ENCODE data around the gene TSFM. TPM values are rescaled to one million over a fixed set of nuclear protein-coding genes. Genes with fewer than 3 reads are reported as not detected.

TSFM gene
- total and polyA plus RNA-seq, 9 of the 15 experiments (the other 6 are each of a cell fraction or from before 2014, with no cell fraction given), result 44.6 to 198 (median 60.2) TPM

DNA sequence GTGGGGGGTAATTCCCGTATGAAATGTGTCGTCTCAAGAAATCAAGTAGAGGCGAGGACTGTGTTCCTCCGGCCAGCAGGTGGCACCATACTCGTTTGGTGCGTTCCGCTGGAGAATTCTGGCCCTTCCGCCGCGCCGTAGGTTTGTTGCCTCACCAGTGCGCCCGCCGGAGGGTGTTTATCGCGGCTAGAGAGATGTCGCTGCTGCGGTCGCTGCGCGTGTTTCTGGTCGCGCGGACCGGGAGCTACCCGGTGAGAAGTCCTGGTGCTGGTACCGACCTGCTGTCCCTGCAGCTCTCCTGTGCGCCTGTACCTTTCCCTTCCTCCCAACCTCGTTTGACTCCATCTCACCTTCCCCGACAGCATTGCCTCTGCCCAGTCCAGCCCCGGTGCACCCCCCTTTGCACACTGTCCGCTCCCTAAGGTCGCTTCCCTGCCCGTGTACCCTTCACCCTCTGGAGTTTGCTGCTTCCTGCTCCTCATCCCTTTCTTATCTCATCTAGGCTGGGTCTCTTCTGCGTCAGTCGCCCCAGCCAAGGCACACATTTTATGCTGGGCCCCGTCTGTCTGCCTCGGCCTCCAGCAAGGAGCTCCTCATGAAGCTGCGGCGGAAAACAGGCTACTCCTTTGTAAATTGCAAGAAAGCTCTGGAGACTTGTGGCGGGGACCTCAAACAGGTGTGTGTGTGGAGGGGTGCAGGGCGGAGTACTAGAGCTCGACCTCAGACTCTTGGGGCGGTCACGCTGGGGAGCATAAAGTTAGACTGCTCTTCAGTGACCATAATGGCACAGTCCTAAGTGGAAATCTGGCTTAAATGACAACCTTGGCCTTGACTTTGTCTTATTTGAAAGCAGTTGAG, at the start of gene TSFM (continued):
- TF ChIP-seq, protein P1, sequence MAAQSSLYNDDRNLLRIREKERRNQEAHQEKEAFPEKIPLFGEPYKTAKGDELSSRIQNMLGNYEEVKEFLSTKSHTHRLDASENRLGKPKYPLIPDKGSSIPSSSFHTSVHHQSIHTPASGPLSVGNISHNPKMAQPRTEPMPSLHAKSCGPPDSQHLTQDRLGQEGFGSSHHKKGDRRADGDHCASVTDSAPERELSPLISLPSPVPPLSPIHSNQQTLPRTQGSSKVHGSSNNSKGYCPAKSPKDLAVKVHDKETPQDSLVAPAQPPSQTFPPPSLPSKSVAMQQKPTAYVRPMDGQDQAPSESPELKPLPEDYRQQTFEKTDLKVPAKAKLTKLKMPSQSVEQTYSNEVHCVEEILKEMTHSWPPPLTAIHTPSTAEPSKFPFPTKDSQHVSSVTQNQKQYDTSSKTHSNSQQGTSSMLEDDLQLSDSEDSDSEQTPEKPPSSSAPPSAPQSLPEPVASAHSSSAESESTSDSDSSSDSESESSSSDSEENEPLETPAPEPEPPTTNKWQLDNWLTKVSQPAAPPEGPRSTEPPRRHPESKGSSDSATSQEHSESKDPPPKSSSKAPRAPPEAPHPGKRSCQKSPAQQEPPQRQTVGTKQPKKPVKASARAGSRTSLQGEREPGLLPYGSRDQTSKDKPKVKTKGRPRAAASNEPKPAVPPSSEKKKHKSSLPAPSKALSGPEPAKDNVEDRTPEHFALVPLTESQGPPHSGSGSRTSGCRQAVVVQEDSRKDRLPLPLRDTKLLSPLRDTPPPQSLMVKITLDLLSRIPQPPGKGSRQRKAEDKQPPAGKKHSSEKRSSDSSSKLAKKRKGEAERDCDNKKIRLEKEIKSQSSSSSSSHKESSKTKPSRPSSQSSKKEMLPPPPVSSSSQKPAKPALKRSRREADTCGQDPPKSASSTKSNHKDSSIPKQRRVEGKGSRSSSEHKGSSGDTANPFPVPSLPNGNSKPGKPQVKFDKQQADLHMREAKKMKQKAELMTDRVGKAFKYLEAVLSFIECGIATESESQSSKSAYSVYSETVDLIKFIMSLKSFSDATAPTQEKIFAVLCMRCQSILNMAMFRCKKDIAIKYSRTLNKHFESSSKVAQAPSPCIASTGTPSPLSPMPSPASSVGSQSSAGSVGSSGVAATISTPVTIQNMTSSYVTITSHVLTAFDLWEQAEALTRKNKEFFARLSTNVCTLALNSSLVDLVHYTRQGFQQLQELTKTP (IDR thresholded peaks at IDR 0.05; ENCODE audit: low read depth in 1 of 2, partially characterized antibody in 2 of 2), result peak; percentile 51 to 81
- peak; percentile 51; the same call in 1 of the 2 replicates for TF ChIP-seq GATAD2B (IDR thresholded peaks at IDR 0.05; ENCODE audit: borderline replicate concordance)
- TF ChIP-seq RNF2 (IDR thresholded peaks at IDR 0.05), result peak; percentile 78; the same call in 1 of the 2 replicates
- no peak for TF ChIP-seq MCM5 (IDR thresholded peaks at IDR 0.05; ENCODE audit: low read depth)
- no peak for TF ChIP-seq NFE2L1 (tag; IDR thresholded peaks at IDR 0.05; ENCODE audit: borderline replicate concordance, low read depth)
- 0 out of 4 replicates have a peak, but pooled peaks of 1 of the 2 experiments have one; percentile 19 for TF ChIP-seq ETV6 (IDR thresholded peaks at IDR 0.05; ENCODE audit: borderline replicate concordance in 1 of 2, low read depth in 2 of 2, low read length in 1 of 2)
- no peak for TF ChIP-seq ETV6 (CRISPR knock-in tag; IDR thresholded peaks at IDR 0.05; ENCODE audit: borderline replicate concordance)
- TF ChIP-seq FOSL1 (tag; conservative IDR thresholded peaks at IDR 0.05), result peak; percentile 61
- TF ChIP-seq FOXK1 (CRISPR knock-in tag; IDR thresholded peaks at IDR 0.05; ENCODE audit: borderline replicate concordance), result 0 out of 2 replicates have a peak, but pooled peaks have one; percentile 79
- no peak for TF ChIP-seq ADNP (tag; IDR thresholded peaks at IDR 0.05)
- TF ChIP-seq, protein P2, sequence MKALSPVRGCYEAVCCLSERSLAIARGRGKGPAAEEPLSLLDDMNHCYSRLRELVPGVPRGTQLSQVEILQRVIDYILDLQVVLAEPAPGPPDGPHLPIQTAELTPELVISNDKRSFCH (CRISPR knock-in tag; IDR thresholded peaks at IDR 0.05), result no peak
- TF ChIP-seq, protein P2 (tag; IDR thresholded peaks at IDR 0.05), result no peak
- TF ChIP-seq ZNF589 (CRISPR knock-in tag; IDR thresholded peaks at IDR 0.05; ENCODE audit: low read depth), result no peak
- no peak for TF ChIP-seq BRCA1 (IDR thresholded peaks at IDR 0.05)
- TF ChIP-seq BRCA1 (CRISPR knock-in tag; IDR thresholded peaks at IDR 0.05), result no peak
- TF ChIP-seq, protein P3, sequence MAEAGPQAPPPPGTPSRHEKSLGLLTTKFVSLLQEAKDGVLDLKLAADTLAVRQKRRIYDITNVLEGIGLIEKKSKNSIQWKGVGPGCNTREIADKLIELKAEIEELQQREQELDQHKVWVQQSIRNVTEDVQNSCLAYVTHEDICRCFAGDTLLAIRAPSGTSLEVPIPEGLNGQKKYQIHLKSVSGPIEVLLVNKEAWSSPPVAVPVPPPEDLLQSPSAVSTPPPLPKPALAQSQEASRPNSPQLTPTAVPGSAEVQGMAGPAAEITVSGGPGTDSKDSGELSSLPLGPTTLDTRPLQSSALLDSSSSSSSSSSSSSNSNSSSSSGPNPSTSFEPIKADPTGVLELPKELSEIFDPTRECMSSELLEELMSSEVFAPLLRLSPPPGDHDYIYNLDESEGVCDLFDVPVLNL (CRISPR knock-in tag; IDR thresholded peaks at IDR 0.05; ENCODE audit: low read depth), result peak; percentile 29; the same call in 1 of the 2 replicates
- no peak for TF ChIP-seq SAFB2 (IDR thresholded peaks at IDR 0.05; ENCODE audit: borderline replicate concordance, low read depth, low read length, severe bottlenecking)
- no peak for TF ChIP-seq ZNF133 (CRISPR knock-in tag; IDR thresholded peaks at IDR 0.05)
- no peak for TF ChIP-seq WHSC1 (IDR thresholded peaks at IDR 0.05; ENCODE audit: low read length)
- no peak for TF ChIP-seq EZH2 (IDR thresholded peaks at IDR 0.05; ENCODE audit: borderline replicate concordance, low read depth, low read length)
- TF ChIP-seq LCOR (CRISPR knock-in tag; IDR thresholded peaks at IDR 0.05), result peak; percentile 82; the same call in 1 of the 2 replicates
- TF ChIP-seq EGR1 (conservative IDR thresholded peaks at IDR 0.05), result no peak
- TF ChIP-seq ZNF695 (CRISPR knock-in tag; IDR thresholded peaks at IDR 0.05), result no peak

All from K562 (cell line).